Mesodermal cell (in vitro differentiated cells): Measurements from ENCODE around the gene ARL3.
A peak's percentile ranks its signal among the peaks of the same experiment; 100 is the strongest.

Experiments
- H3K27ac ChIP-seq: 2 replicates; pipeline ENCODE4 v1.7.0; 2013; ENCODE audit warnings: mild to moderate bottlenecking, low read depth, low read length, moderate library complexity; ENCODE audit not compliant: severe bottlenecking
- H3K36me3 ChIP-seq: 2 replicates; pipeline ENCODE4 v1.7.1; 2013; ENCODE audit warnings: mild to moderate bottlenecking, low read length, moderate library complexity; ENCODE audit not compliant: control insufficient read depth, insufficient read depth
- H3K4me1 ChIP-seq: one replicate; pipeline ENCODE4 v1.7.1; 2013; ENCODE audit warnings: mild to moderate bottlenecking, low read length; ENCODE audit not compliant: insufficient read depth, control insufficient read depth, poor library complexity, severe bottlenecking
- H3K4me3 ChIP-seq: 2 replicates; pipeline ENCODE4 v1.7.0; 2013; ENCODE audit warnings: low read length, control low read depth, mild to moderate bottlenecking; ENCODE audit not compliant: insufficient read depth, poor library complexity, severe bottlenecking; ENCODE audit errors: extremely low read depth
- H3K9me3 ChIP-seq: 2 replicates; pipeline ENCODE4 v1.7.1; 2013; ENCODE audit warnings: mild to moderate bottlenecking, low read length, moderate library complexity; ENCODE audit not compliant: control insufficient read depth
- WGBS, 2 experiments: methylation state at CpG; one replicate each; pipeline ENCODE4 v1.1.5; 2013; ENCODE audit warnings: missing lambda C conversion rate in 2 of 2; ENCODE audit not compliant: insufficient coverage in 2 of 2; 5-methylcytosine and 5-hydroxymethylcytosine counted together

The ARL3 gene

GRCh38 chr10:102650655-102651454 is 63.3 kb downstream of the ARL3 start:
- peak overlapping the region; percentile 5 for H3K27ac ChIP-seq
- H3K4me1 ChIP-seq, result peaks cover 42% of the 10 kb centered on the region
- no peaks in the 10 kb centered on the region for H3K9me3 ChIP-seq
- 84 to 92% methylated on average over 6 to 10 of the region's 11 CpGs for WGBS, 2 experiments
- no peak overlapping the region for H3K4me3 ChIP-seq
- peaks cover 87% of the 10 kb centered on the region for H3K36me3 ChIP-seq

- Histone ChIP-seq H3K4me1 (peaks cover 42% of the 10 kb centered on the region), H3K27ac (peak overlapping the region; percentile 79), H3K4me3 (peak overlapping the region; percentile 90), H3K36me3 (peaks cover 86% of the 10 kb centered on the region), H3K9me3 (no peaks in the 10 kb centered on the region)
- 80 to 81% methylated on average over 9 to 11 of the region's 12 CpGs for WGBS, 2 experiments
These were observed 64.2 kb downstream of the ARL3 start for GRCh38 chr10:102649797-102650654.

- H3K9me3 ChIP-seq, result no peaks in the 10 kb centered on the region
- peaks cover 42% of the 10 kb centered on the region for H3K4me1 ChIP-seq
- peak overlapping the region; percentile 90 for H3K4me3 ChIP-seq
- peaks cover 79% of the 10 kb centered on the region for H3K36me3 ChIP-seq
- WGBS, 2 experiments, result 58 to 68% methylated on average over 20 to 24 of the region's 25 CpGs
- H3K27ac ChIP-seq, result peak overlapping the region; percentile 79
These were observed 65.1 kb downstream of the ARL3 start for GRCh38 chr10:102648889-102649796.

- 86 to 95% methylated on average over 7 to 10 of the region's 12 CpGs for WGBS, 2 experiments
- H3K27ac ChIP-seq, result no peak overlapping the region
- peaks cover 71% of the 10 kb centered on the region for H3K36me3 ChIP-seq
- H3K9me3 ChIP-seq, result no peaks in the 10 kb centered on the region
- peak overlapping the region; percentile 90 for H3K4me3 ChIP-seq
- H3K4me1 ChIP-seq, result peaks cover 42% of the 10 kb centered on the region
These were observed 65.8 kb downstream of the ARL3 start for GRCh38 chr10:102648269-102648888.

GRCh38 chr10:102647443-102648268 is 66.5 kb downstream of the ARL3 start:
- Histone ChIP-seq H3K27ac (no peak overlapping the region), H3K4me1 (peaks cover 42% of the 10 kb centered on the region), H3K36me3 (peaks cover 64% of the 10 kb centered on the region), H3K9me3 (no peaks in the 10 kb centered on the region), H3K4me3 (peak overlapping the region; percentile 90)
- 81 to 83% methylated on average over 6 to 7 of the region's 7 CpGs for WGBS, 2 experiments

- WGBS, 2 experiments, result 69 to 78% methylated on average over 12 to 15 of the region's 18 CpGs
- H3K36me3 ChIP-seq, result peaks cover 56% of the 10 kb centered on the region
- peak overlapping the region; percentile 98 for H3K27ac ChIP-seq
- H3K4me3 ChIP-seq, result peak overlapping the region; percentile 90
- peaks cover 42% of the 10 kb centered on the region for H3K4me1 ChIP-seq
- no peaks in the 10 kb centered on the region for H3K9me3 ChIP-seq
These were observed 67.4 kb downstream of the ARL3 start for GRCh38 chr10:102646610-102647442.

- Histone ChIP-seq H3K9me3 (no peaks in the 10 kb centered on the region), H3K36me3 (peaks cover 47% of the 10 kb centered on the region), H3K4me1 (peaks cover 37% of the 10 kb centered on the region), H3K4me3 (peak overlapping the region; percentile 90), H3K27ac (peak overlapping the region; percentile 98)
- WGBS, 2 experiments, result 0 to 4% methylated on average over 17 to 19 of the region's 29 CpGs
These were observed 68.2 kb downstream of the ARL3 start for GRCh38 chr10:102645741-102646609.

GRCh38 chr10:102645388-102645740 is 68.8 kb downstream of the ARL3 start:
- Histone ChIP-seq H3K9me3 (no peaks in the 10 kb centered on the region), H3K4me1 (peaks cover 32% of the 10 kb centered on the region), H3K4me3 (peak overlapping the region; percentile 90), H3K36me3 (peaks cover 41% of the 10 kb centered on the region), H3K27ac (peak overlapping the region; percentile 98)
- 0 to 2% methylated on average over 10 to 12 of the region's 12 CpGs for WGBS, 2 experiments
